H9 (cell line): ENCODE measurements around the gene USP40. TPM values are rescaled to one million over a fixed set of nuclear protein-coding genes. Genes with fewer than 3 reads are reported as not detected.

Experiments
- DNase-seq: peaks from one replicate; pipeline ENCODE4 v3.0.0-alpha.2; 2017
- H2AFZ ChIP-seq: one replicate; pipeline ENCODE4 v1.6.1; 2013; ENCODE audit warnings: mild to moderate bottlenecking, low read length, control low read depth, moderate library complexity
- H2AK5ac ChIP-seq: 2 replicates; pipeline ENCODE4 v1.6.1; 2013; ENCODE audit warnings: low read length, control low read depth, mixed read lengths; ENCODE audit not compliant: insufficient read length
- H2BK120ac ChIP-seq: one replicate; pipeline ENCODE4 v1.6.1; 2013; ENCODE audit warnings: low read depth, mild to moderate bottlenecking, low read length, control low read depth, inconsistent platforms; ENCODE audit not compliant: poor library complexity, severe bottlenecking
- H2BK12ac ChIP-seq: 2 replicates; pipeline ENCODE4 v1.6.1; 2013; ENCODE audit warnings: low read length, control low read depth, mixed read lengths, low read depth; ENCODE audit not compliant: insufficient read length
- H2BK15ac ChIP-seq: 2 replicates; pipeline ENCODE4 v1.6.1; 2013; ENCODE audit warnings: low read depth, low read length, control low read depth
- H2BK20ac ChIP-seq: one replicate; pipeline ENCODE4 v1.6.1; 2013; ENCODE audit warnings: low read depth, mild to moderate bottlenecking, low read length, control low read depth, inconsistent platforms; ENCODE audit not compliant: poor library complexity, severe bottlenecking
- H2BK5ac ChIP-seq: 2 replicates; pipeline ENCODE4 v1.6.1; 2013; ENCODE audit warnings: low read length, control low read depth, mixed read lengths; ENCODE audit not compliant: insufficient read length
- H3K14ac ChIP-seq: 2 replicates; pipeline ENCODE4 v1.6.1; 2013; ENCODE audit warnings: low read length, control low read depth; ENCODE audit not compliant: insufficient read depth
- H3K18ac ChIP-seq: 2 replicates; pipeline ENCODE4 v1.6.1; 2013; ENCODE audit warnings: low read depth, mild to moderate bottlenecking, mixed read lengths, low read length, control low read depth; ENCODE audit not compliant: insufficient read length
- H3K23ac ChIP-seq: 2 replicates; pipeline ENCODE4 v1.6.1; 2013; ENCODE audit warnings: low read length, control low read depth, mixed read lengths, low read depth; ENCODE audit not compliant: insufficient read length
- H3K23me2 ChIP-seq: 2 replicates; pipeline ENCODE4 v1.6.1; 2013; ENCODE audit warnings: low read depth, mild to moderate bottlenecking, mixed read lengths, low read length, control low read depth; ENCODE audit not compliant: insufficient read length, poor library complexity, severe bottlenecking
- H3K27ac ChIP-seq: 2 replicates; pipeline ENCODE4 v1.5.1; 2013; ENCODE audit warnings: low read length, control low read depth, mixed read lengths, low read depth; ENCODE audit not compliant: insufficient read length
- H3K27me3 ChIP-seq: 2 replicates; pipeline ENCODE4 v1.6.1; 2013; ENCODE audit warnings: low read length, control low read depth, inconsistent platforms; ENCODE audit not compliant: insufficient read depth
- H3K4ac ChIP-seq: 2 replicates; pipeline ENCODE4 v1.6.1; 2013; ENCODE audit warnings: low read depth, mild to moderate bottlenecking, control low read depth, inconsistent platforms, low read length, moderate library complexity
- H3K4me1 ChIP-seq: 2 replicates; pipeline ENCODE4 v1.6.1; 2013; ENCODE audit warnings: low read length, control low read depth, inconsistent platforms; ENCODE audit not compliant: insufficient read depth
- H3K4me2 ChIP-seq: 2 replicates; pipeline ENCODE4 v1.6.1; 2013; ENCODE audit warnings: low read length, control low read depth, mixed read lengths; ENCODE audit not compliant: insufficient read length, insufficient read depth
- H3K56ac ChIP-seq: 2 replicates; pipeline ENCODE4 v1.6.1; 2013; ENCODE audit warnings: low read depth, mild to moderate bottlenecking, mixed read lengths, low read length, control low read depth; ENCODE audit not compliant: insufficient read length
- H3K79me1 ChIP-seq: 2 replicates; pipeline ENCODE4 v1.6.1; 2013; ENCODE audit warnings: low read depth, mild to moderate bottlenecking, moderate library complexity, low read length, control low read depth, inconsistent platforms; ENCODE audit not compliant: insufficient read depth, poor library complexity, severe bottlenecking
- H3K79me2 ChIP-seq: 2 replicates; pipeline ENCODE4 v1.6.1; 2013; ENCODE audit warnings: low read length, control low read depth, inconsistent platforms; ENCODE audit not compliant: insufficient read depth
- H3K9ac ChIP-seq: 2 replicates; pipeline ENCODE4 v1.6.1; 2013; ENCODE audit warnings: low read length, control low read depth, mixed read lengths; ENCODE audit not compliant: insufficient read length; ENCODE audit errors: extremely low read depth
- H3K9me3 ChIP-seq: one replicate; pipeline ENCODE4 v1.6.1; 2013; ENCODE audit warnings: low read depth, low read length, inconsistent platforms; ENCODE audit not compliant: control insufficient read depth
- H3T11ph ChIP-seq: one replicate; pipeline ENCODE4 v1.6.1; 2013; ENCODE audit warnings: mild to moderate bottlenecking, low read length, control low read depth, inconsistent platforms
- H4K20me1 ChIP-seq: one replicate; pipeline ENCODE4 v1.6.1; 2013; ENCODE audit not compliant: control insufficient read depth, insufficient read length, insufficient read depth
- H4K5ac ChIP-seq: 2 replicates; pipeline ENCODE4 v1.6.1; 2013; ENCODE audit warnings: low read depth, mild to moderate bottlenecking, mixed read lengths, low read length, control low read depth; ENCODE audit not compliant: insufficient read length
- H4K8ac ChIP-seq: replicated peaks from 2 replicates; pipeline ENCODE4 v1.6.1; 2013; ENCODE audit warnings: low read length, control low read depth, mixed read lengths, low read depth; ENCODE audit not compliant: insufficient read length
- H4K91ac ChIP-seq: 2 replicates; pipeline ENCODE4 v1.6.1; 2013; ENCODE audit warnings: low read depth, mild to moderate bottlenecking, moderate library complexity, mixed read lengths, low read length, control low read depth; ENCODE audit not compliant: insufficient read length
- H3K27ac Mint-ChIP-seq, 3 experiments: 2 replicates in 2 of 3; 3 replicates in 1 of 3; pipeline ENCODE4 v1.8.0; 2020 to 2021; ENCODE audit warnings: mixed read lengths in 3 of 3, mild to moderate bottlenecking in 1 of 3, moderate library complexity in 1 of 3
- H3K27me3 Mint-ChIP-seq: 2 replicates; pipeline ENCODE4 v1.8.0; 2021; ENCODE audit warnings: low read depth, mild to moderate bottlenecking, moderate library complexity, mixed read lengths
- H3K36me3 Mint-ChIP-seq, 3 experiments: 2 replicates in 2 of 3; 3 replicates in 1 of 3; pipeline ENCODE4 v1.8.0; 2020 to 2021; ENCODE audit warnings: low read depth in 3 of 3, mixed read lengths in 3 of 3; ENCODE audit not compliant: insufficient read depth in 1 of 3
- H3K4me1 Mint-ChIP-seq, 2 experiments: 2 replicates each; pipeline ENCODE4 v1.8.0; 2020; ENCODE audit warnings: mixed read lengths in 2 of 2
- H3K4me3 Mint-ChIP-seq, 2 experiments: 2 replicates in 1 of 2; 3 replicates in 1 of 2; pipeline ENCODE4 v1.8.0; 2020 to 2021; ENCODE audit warnings: mild to moderate bottlenecking in 2 of 2, mixed read lengths in 2 of 2, moderate library complexity in 1 of 2
- H3K9me3 Mint-ChIP-seq, 2 experiments: 2 replicates in 1 of 2; 3 replicates in 1 of 2; pipeline ENCODE4 v1.8.0; 2020; ENCODE audit warnings: mild to moderate bottlenecking in 2 of 2, mixed read lengths in 2 of 2, moderate library complexity in 1 of 2
- WGBS: extraction: QIAGEN DNeasy Blood & Tissue Kit; methylation state at CpG from one replicate; pipeline ENCODE4 v1.1.7; 2013; ENCODE audit warnings: missing lambda C conversion rate, low lambda C conversion rate, mixed read lengths; ENCODE audit not compliant: insufficient read length; ENCODE audit errors: extremely low coverage; 5-methylcytosine and 5-hydroxymethylcytosine counted together
- total RNA-seq: library from RNA; stranded (reverse); gene quantifications from 2 replicates; pipeline ENCODE4 v1.2.1, GENCODE V29; 2021
- TF ChIP-seq, protein P1 (sequence below): fragments of 200-600 bp; sonication (generic); conservative IDR thresholded peaks from 3 replicates; pipeline ENCODE4 v1.8.0; 2021; ENCODE audit warnings: antibody characterized with exemption, mild to moderate bottlenecking

Gene USP40
- total RNA-seq, 1 experiment from 2014 or later = 7.5 TPM

- Histone ChIP-seq H3T11ph (no peak overlapping the region), H4K5ac (no peak overlapping the region), H3K27me3 (no peaks in the 10 kb centered on the region), H2BK5ac (no peak overlapping the region), H3K4me1 (no peaks in the 10 kb centered on the region), H4K91ac (no peak overlapping the region), H3K79me2 (no peaks in the 10 kb centered on the region), H3K9ac (no peak overlapping the region), H2AK5ac (no peak overlapping the region), H3K9me3 (no peaks in the 10 kb centered on the region), H3K18ac (no peak overlapping the region), H2AFZ (no peak overlapping the region), H2BK12ac (no peak overlapping the region), H3K79me1 (no peaks in the 10 kb centered on the region), H3K4ac (no peak overlapping the region), H4K8ac (no peak overlapping the region), H3K56ac (no peak overlapping the region), H2BK20ac (no peak overlapping the region), H3K27ac (no peak overlapping the region), H3K23ac (no peak overlapping the region), H3K23me2 (no peaks in the 10 kb centered on the region), H2BK120ac (no peak overlapping the region), H2BK15ac (no peak overlapping the region), H3K14ac (no peak overlapping the region), H4K20me1 (no peaks in the 10 kb centered on the region), H3K4me2 (no peak overlapping the region)
- TF ChIP-seq, protein P1, sequence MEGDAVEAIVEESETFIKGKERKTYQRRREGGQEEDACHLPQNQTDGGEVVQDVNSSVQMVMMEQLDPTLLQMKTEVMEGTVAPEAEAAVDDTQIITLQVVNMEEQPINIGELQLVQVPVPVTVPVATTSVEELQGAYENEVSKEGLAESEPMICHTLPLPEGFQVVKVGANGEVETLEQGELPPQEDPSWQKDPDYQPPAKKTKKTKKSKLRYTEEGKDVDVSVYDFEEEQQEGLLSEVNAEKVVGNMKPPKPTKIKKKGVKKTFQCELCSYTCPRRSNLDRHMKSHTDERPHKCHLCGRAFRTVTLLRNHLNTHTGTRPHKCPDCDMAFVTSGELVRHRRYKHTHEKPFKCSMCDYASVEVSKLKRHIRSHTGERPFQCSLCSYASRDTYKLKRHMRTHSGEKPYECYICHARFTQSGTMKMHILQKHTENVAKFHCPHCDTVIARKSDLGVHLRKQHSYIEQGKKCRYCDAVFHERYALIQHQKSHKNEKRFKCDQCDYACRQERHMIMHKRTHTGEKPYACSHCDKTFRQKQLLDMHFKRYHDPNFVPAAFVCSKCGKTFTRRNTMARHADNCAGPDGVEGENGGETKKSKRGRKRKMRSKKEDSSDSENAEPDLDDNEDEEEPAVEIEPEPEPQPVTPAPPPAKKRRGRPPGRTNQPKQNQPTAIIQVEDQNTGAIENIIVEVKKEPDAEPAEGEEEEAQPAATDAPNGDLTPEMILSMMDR = no peak
- H3K4me3 Mint-ChIP-seq = no peak overlapping the region
- no peak for DNase-seq
- no peaks in the 10 kb centered on the region for H3K9me3 Mint-ChIP-seq
- WGBS = no CpG with 5 or more reads among the region's 10 CpGs
- peaks cover 3 to 10% of the 10 kb centered on the region in 2 experiments; a peak in 3 of 4 replicates for H3K4me1 Mint-ChIP-seq
- no peaks in the 10 kb centered on the region for H3K27me3 Mint-ChIP-seq
- no peaks in the 10 kb centered on the region for H3K36me3 Mint-ChIP-seq
- no peak overlapping the region for H3K27ac Mint-ChIP-seq
Measured at GRCh38 chr2:233495503-233496496, 70.8 kb downstream of the USP40 start.
